Spleen (tissue), 7 donors: ENCODE results near the gene EDRF1.

Experiments used
- POLR2AphosphoS5 ChIP-seq, 3 donors: sonication (generic); formaldehyde crosslinking; IDR thresholded peaks; one replicate each; pipeline ENCODE4 v1.5.1; 2017; ENCODE audit warnings: antibody characterized with exemption in 3 of 3
- TF ChIP-seq, protein P1 (sequence below), 11 experiments: fragments of 200-600 bp in 7 of 11; fragments of 450-650 bp in 4 of 11; sonication (generic) in 4 of 11; IDR thresholded peaks in 8 of 11; conservative IDR thresholded peaks in 3 of 11; 1 replicate in 7 of 11; 2 replicates in 4 of 11; pipeline versions ENCODE4 v1.4.0 to v1.8.0; 2016 to 2021; ENCODE audit warnings: antibody characterized with exemption in 11 of 11, inconsistent platforms in 4 of 11, mild to moderate bottlenecking in 1 of 11
- donor health status: DM: no; HTN: no; CAD: no; lungs with moderate emphysema.
- donor health status: DM: no; HTN: no; CAD: no.
- donor health status: DM: no; HTN: no; CAD: no.

DNA sequence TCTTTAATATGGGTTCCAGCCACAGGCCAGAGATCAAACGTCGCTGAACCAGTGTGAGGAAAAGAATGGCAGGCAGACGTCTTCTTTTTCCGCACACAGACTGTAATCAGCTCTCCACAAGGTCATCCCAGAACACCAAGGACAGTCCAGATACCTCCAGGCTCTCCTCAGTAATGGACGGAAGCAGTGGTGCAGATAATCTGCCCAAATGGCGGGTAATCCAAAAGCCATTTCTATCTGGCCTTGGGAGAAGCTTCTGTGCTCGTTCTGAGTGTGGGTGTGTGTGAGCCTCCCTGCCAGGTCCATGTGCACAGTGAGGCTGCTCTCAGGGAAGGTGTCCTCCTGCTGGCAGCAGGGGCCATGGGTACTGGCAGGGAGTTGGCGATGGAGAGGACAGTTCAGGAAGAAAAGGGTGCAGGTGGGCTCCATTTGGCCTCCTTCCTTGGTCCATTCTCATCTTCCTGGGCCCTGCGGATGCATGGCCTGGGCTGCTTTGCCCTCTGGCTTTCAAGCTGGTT lies 21.0 kb upstream of the EDRF1 start:
- TF ChIP-seq, protein P1, sequence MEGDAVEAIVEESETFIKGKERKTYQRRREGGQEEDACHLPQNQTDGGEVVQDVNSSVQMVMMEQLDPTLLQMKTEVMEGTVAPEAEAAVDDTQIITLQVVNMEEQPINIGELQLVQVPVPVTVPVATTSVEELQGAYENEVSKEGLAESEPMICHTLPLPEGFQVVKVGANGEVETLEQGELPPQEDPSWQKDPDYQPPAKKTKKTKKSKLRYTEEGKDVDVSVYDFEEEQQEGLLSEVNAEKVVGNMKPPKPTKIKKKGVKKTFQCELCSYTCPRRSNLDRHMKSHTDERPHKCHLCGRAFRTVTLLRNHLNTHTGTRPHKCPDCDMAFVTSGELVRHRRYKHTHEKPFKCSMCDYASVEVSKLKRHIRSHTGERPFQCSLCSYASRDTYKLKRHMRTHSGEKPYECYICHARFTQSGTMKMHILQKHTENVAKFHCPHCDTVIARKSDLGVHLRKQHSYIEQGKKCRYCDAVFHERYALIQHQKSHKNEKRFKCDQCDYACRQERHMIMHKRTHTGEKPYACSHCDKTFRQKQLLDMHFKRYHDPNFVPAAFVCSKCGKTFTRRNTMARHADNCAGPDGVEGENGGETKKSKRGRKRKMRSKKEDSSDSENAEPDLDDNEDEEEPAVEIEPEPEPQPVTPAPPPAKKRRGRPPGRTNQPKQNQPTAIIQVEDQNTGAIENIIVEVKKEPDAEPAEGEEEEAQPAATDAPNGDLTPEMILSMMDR (IDR thresholded peaks at IDR 0.05 in 8 of 11, conservative IDR thresholded peaks at IDR 0.05 in 3 of 11), result peak in 1 of 11 experiments; percentile 12
- no peak for TF ChIP-seq POLR2AphosphoS5 (IDR thresholded peaks at IDR 0.05)
